Parietal lobe (tissue), 2 donors: Measurements from ENCODE around the gene CTR9. TPM values are rescaled to one million over a fixed set of nuclear protein-coding genes. Genes with fewer than 3 reads are reported as not detected.

Source experiments
- small RNA-seq: library from RNA; depleted of rRNA; stranded (forward); fragments of <200 nt; gene quantifications from one replicate; pipeline ENCODE3, GENCODE V24; 2014; ENCODE audit warnings: low replicate concordance
- total RNA-seq: library from RNA; depleted of rRNA; stranded (reverse); fragments of >200 nt; gene quantifications from one replicate; pipeline ENCODE4 v1.2.3, GENCODE V29; 2014

The CTR9 gene
- 57.3 TPM for total RNA-seq

GRCh38 chr11:10750838-10751580 is at the start of gene CTR9:
Gene CTR9 (plus strand): TSS chr11:10751246. CDS start chr11:10751413, 167 bp downstream.

GRCh38 chr11:10808553-10809372 is 57.7 kb downstream of the CTR9 start, which contains the start of gene EIF4G2:
Gene EIF4G2 (minus strand): TSS chr11:10808926.

Small RNA genes lying within 50 kb of the gene (small RNA-seq; reads per million reads assigned to genes)
- gene RF00019 (not detected), gene SNORD97 (not detected)

Other genes with a start within 250 kb of the CTR9 start
- gene RNF141, start 210.1 kb upstream of the CTR9 start, total RNA-seq, result 55.4 TPM
- gene LYVE1, start 182.6 kb upstream of the CTR9 start, total RNA-seq, result 1.3 TPM
- 0.63 TPM for gene IRAG1, start 57.5 kb upstream of the CTR9 start, total RNA-seq
- 1,082 TPM for gene EIF4G2, start 57.7 kb downstream of the CTR9 start, total RNA-seq
- gene ZBED5, start 106.8 kb downstream of the CTR9 start, total RNA-seq, result 86.1 TPM